Fibroblast of peridontal ligament (primary cell): ENCODE data around the gene PRKCD.
A peak's percentile ranks its signal among the peaks of the same experiment; 100 is the strongest.

Experiments
- DNase-seq: peaks from one replicate; pipeline ENCODE4 v3.0.0-alpha.2; 2010; ENCODE audit errors: extremely low read depth

The PRKCD gene

DNA sequence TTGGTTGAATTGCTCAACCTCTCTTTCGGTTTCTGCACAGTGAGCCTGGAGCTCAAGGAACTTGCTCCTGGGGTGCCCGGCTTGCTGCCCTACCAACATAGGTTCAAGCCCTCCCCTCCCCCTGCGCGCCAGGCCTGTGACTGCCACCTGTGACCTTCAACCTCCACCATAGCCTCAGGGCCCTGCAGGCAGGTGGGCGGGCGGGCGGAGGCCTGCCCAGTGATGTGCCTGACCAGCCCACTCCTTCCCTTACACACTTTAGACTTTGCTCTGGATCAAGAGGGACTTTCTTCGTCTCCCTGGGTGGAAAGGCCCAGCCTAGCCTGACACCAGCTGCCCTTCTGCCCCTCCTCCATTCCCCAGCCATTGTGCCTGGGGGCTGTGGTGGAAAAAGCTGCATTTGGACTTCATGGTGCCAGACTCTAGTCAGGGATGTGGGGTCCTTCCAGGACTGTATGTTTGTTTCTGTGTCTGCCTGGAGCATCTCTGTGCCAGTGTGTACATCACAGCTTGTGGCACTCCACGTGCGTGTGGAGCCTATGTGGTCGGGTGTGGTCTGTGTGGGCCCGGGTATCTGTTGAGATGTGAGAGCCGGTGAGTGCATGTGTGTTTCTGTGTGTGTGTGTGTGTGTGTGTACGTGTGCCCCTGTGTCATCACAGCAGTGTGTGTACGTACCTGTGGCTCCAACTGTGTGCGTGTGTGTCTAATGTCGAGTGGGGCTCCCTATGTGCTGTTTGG, 9.5 kb downstream of the PRKCD start:
- no peak for DNase-seq

DNA sequence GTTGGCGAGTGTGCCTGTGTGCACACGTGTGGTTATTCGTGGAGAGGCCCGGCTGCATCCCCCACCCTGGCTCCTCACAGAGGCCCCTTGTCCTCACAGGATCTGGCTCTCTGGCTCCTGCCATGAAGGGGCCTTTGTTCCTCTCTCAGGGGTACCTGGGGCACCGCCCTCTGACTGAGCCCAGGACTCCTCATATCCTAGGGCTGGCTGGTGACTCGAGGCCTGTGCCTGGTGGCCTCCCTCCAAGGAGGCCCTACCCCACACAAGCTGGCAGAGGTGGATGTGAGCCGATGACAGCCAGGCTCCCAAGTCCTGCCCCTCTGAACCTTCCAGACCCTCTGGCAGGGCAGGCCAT, 10.0 kb downstream of the PRKCD start:
- no peak for DNase-seq

DNA sequence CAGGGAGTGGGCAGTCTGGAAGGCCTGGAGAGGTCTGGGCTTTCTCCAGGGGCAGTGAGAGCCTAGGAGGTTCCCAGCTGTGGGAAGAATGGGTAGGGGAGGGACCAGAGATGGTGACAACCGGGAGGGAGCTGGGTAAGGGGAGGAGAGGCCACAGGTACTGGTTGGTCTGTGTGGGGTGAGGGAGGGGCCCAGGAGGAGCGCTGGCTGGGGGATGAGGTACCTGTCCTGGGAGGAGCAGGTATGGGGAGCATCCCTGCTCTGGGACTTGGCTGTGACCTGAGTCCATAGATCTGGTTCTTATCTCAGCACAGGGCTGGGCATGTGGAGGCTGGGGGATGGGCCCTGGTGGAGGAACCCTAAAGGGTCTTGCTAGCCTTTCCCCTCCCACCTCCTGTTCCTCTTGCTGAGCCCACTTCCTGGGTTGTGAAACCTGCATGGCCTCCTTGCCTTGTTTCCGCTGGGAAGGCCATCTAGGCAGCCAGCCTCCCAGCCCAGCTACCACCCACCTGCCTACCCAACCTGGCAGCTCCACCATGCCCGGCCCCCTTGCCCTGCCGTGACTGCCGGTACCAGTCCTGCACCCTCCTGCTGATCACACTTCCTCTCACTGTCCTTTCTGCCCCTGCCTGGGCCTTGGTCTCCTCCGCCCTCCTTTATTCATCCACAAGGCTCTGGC, 11.0 kb downstream of the PRKCD start:
- no peak for DNase-seq

DNA sequence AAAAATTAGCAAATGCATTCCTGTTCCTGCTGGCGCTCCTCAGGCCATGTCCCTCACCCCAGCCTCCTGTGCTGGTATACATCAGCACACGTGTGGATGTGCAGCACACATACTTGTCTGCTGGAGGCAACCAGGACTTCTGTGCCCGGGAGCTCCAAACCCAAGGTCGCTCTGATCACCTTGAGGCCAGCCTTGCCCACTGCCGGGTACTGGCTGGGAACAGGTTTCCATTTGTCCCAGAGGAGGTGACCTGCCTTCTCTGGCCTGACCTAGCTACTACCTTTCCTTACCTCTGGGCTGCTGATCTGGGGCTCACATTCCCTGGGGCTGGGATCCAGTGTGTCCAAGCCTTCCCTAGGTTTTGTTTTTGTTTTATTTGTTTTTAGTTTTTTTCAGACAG, 12.1 kb downstream of the PRKCD start:
- DNase-seq: no peak

DNA sequence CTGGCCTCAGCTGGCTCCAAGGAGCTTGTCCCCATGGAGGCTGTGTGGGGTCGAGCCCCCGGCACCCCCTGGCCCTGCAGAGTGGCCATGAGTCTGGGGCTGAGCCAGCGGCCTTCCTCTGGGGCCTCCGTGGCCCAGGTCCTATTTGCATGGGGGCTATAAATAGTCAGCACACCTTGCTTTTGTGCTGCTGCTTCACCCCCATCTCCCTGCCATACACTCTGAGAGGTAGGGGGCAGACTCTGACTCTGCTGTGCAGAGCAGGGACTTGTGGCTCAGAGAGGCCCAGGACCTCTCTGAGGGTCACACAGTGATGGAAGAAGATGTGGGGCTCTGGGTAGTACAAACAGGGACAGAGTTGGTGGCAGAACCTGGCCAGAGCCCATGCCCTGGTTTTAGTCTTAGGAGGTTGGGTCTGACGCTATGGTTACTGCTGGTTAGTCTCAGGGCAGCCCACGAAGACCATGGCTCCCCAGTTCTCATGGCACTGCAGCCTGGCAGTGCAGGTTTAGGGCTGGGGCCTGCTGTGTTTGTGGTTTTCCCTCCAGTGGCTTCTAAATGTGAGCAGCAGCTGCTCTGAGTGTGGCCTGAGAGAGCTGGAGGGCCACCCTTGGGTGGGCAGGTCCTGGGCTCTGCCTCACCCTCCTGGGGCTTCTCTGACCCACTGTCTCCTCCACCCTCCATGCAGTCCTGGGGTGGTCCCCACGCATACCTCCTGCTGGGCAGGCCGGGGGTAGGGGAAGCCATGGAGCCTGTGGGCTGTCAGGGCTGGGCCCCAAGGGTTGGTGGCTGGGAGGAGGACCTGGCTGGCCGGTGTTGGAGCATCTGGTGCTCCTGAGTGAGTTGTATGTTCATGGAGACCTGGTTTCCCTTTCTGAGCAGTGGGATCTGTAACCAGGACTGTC, 13.6 kb downstream of the PRKCD start:
- no peak for DNase-seq

DNA sequence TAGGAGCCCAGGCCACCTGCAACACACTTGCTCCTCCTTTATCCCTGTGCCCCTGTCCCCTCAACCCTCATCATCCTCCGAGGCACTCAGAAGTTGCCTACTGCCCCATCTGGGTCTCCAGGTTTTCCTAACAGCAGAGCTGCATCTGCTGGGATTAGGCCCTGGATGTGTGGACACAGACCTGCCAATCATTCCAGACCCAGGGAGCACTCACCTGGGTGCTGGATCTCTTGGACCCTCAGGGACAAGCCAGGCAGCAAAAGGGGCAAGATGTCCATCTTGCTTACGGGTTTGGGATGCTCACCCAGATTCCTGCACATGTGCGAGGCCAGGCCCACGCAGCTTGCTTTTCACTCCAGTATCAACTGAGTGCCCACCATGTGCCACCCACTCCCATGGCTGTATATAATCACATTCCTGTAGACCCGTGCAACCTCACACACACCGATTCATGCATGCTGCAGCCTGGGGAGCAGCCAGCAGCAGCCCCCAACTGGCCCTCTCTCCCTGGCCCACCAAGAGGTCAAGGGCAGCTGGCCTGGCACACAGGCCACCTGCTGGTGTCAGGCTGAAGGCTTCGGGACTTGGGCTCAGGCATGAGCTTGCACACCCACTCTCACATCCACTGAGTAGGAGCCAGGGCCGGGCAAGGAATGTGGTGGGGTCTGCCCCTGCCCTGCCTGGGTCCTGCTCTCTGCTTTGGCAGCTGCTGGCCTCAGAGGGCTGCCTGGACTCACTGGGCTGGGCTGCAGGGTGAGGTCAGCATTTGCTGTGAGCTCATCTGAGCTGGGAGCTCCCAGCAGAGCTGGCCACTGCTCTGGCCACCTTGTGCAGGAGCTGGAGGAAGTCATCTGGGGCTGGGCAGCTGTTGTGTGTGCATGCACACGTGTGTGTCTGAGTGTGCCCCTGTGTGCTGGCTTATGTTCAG, 14.9 kb downstream of the PRKCD start:
- DNase-seq: no peak

DNA sequence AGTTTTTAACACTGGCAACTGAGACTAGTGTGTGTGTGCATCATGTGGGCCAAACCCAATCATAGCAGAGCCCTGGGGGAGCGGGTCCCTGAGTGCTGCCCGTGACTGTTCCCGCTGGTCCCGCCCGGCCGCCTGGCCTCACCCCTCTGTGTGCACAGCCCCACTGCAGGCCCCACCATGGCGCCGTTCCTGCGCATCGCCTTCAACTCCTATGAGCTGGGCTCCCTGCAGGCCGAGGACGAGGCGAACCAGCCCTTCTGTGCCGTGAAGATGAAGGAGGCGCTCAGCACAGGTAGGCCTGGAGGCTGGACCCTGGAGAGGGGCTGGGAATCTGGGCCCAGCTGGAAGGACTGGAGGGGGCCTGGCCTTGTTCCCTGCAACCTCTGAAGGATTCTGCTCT, 17.2 kb downstream of the PRKCD start:
- no peak for DNase-seq

DNA sequence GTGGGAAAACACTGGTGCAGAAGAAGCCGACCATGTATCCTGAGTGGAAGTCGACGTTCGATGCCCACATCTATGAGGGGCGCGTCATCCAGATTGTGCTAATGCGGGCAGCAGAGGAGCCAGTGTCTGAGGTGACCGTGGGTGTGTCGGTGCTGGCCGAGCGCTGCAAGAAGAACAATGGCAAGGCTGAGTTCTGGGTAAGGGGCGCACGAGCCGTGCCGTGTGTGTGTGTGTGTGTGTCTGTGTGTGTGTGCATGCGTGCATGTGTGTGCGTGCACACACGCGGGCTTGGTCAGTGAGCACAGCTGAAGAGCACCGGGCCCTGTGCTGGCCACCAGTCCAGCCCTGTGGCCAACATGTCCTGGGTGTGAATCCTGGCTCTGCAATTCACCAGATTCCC, 18.6 kb downstream of the PRKCD start:
- DNase-seq: no peak

DNA sequence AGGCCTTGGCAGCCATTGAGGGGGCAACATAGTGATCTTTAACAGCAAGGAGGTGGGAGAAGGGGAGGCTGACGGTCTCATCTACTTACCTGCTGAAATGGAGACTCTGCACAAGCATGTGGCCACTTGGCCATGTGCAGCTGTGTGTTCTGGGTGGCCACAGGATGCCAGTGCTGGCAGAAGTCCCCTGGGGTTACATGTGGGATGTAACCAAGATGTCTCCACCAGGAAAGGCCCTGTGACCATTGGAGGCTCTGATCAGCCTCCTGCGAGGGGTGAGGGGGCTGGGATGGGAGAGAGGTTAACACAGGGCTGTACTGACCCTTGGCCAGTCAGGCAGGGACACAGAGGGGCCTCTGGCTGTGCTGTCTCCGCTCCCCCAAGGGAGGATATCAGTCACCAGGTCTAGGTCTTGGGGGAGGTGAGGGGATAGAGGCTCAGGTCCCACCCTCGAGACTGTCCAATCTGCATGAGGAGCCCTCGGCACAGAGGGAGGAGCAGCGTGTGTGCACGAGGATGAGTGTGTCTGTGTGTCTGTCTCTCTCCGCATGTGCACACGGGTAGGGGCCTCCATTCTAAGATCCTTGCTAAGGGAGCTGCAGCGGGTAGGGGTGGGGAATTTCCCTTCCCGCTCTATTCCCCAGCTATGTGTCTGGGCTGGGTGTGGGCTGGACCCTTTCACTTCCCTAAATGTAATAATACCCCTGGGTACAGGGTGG, 19.5 kb downstream of the PRKCD start:
- no peak for DNase-seq

DNA sequence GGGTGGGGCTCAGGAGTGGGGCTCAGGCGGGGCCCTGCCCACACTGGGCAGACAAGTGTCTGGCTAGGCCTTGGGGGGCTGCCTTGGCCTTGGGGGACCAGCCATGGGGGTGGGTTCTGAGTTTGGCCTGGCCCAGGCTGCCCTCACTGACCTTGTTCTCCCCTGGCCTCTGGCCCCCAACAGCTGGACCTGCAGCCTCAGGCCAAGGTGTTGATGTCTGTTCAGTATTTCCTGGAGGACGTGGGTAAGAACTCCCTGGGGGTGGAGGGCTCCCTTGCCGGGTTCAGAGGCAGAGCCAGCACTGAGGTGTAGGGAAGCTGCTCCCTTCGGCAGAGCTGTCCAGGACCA, 20.0 kb downstream of the PRKCD start:
- DNase-seq: no peak

DNA sequence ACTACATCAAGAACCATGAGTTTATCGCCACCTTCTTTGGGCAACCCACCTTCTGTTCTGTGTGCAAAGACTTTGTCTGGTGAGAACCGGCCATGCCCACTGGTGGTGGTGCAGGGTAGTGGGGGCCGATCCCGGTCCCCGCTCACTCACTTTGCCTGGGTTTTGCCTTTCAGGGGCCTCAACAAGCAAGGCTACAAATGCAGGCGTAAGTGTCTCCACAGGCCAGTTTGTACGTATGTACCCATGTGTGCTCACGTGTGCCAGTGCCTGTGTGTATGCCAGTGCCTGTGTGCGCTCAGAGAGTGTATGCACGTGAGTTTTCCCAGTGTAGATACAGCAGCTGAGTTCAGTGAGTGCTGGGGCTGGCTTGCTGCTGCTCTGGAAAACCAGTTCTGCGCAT, 20.5 kb downstream of the PRKCD start:
- DNase-seq: no peak

DNA sequence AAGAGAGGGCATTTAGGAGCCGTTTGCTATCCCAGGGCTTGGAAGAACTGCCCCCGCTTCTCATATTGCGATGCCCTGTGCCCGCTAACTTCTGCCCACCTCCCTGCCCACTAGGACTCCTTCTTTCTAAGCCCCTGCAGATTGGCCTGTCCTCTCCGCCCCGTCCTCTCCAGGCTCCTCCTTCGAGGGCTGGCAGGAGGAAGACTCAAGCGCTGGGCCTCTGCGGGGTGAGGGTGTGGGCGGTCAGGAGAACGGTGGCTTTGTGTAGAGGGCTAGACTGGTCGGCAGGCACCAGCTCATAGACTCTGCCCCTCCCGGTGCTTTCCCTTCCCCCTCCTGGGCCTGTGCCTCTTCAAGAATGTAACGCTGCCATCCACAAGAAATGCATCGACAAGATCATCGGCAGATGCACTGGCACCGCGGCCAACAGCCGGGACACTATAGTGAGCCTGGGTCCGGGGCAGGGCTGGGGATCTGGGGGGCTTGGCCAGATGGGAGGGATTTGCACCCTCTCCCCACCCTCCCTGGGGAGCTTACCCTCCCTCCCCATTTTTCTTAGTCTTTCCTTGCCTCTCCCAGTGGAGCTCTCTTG, 21.9 kb downstream of the PRKCD start:
- DNase-seq: no peak

DNA sequence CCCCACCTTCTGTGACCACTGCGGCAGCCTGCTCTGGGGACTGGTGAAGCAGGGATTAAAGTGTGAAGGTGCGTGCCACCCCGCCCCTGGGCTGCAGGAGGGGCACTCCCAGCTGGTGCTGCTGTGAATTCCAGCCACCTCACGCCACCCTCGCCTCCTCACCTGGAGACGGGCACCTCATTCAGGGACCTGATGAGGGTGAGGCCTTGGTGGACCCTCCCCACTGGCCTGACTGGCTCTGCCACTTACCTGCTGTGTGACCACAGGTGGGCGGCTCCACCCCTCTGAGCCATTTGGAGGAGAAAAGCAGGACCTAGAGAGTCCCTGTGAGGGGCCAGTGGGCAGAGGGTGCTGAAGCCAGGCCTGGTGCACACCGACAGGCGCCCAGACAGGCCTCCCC, 22.5 kb downstream of the PRKCD start:
- no peak for DNase-seq

DNA sequence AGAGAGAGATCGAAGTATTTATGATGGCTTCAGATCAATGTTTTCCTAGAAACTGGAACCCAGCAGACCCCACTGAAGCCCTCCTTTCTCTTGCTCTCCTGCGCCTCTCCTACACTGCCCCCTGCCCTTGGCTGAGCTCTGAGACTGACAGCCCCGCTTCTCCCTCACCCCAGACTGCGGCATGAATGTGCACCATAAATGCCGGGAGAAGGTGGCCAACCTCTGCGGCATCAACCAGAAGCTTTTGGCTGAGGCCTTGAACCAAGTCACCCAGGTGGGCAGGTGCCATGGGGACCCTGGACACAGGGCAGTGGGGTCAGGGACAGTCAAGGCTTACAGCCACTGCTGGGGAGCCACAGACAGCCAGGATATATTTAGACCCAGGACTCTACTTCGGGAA, 23.7 kb downstream of the PRKCD start:
- no peak for DNase-seq

DNA sequence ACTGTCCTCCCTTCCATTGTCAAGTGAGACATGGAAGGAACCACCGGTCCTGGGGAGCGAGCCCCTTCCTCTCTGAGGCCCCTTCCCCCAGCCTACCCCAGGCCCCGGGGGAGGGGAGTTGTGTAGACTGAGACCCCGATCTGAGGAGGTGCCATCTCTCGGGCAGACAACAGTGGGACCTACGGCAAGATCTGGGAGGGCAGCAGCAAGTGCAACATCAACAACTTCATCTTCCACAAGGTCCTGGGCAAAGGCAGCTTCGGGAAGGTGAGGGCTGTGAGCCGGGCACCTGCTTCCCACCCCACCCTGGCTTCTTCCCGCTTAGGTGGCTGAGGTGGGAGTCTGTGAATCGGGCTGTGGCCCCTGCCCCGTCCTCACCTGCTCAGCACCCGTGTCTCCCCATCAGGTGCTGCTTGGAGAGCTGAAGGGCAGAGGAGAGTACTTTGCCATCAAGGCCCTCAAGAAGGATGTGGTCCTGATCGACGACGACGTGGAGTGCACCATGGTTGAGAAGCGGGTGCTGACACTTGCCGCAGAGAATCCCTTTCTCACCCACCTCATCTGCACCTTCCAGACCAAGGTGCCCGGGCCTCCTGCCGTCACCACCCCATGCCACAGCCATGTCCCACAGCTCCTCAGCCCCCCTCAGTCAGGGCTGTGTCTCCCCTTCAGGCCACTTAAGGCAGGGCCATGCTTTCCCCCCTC, 24.9 kb downstream of the PRKCD start:
- no peak for DNase-seq

DNA sequence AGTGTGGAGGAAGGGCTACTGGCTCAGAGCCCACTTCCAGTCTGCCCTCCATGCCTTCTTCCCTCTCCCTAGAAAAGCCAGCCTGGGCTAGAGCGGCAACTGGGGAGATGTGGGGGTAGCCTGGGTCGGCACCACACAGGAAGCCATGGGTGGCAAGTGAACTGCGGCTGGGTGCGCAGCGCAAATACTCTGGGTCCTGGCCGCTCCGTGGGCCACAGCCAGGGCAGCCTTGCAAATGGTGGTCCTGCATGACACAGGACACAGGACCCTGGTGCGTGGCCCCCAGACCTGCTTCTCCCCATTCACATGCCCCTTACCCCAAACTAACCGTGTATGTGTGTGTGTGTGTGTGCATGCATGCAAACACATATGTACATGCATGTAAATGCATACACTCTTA, 25.7 kb downstream of the PRKCD start:
- no peak for DNase-seq

DNA sequence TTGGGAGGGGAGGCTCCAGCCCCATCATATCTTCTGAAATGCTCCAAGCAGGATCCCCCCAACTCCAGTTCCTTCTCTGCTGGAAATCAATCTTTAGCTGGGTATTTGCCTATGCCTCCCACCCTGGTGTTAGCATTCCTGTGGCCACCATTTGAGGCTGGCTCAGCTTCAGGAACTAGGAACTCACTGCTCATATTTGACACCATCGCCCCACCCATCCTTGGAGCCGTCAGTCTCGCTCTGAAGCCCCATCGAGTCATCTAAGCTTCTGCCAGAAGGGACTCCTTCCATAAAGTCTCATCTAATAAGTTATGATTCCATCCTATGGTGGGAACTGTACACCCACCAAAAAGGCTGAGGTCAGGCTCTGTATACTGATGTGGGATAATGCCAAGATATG, 26.4 kb downstream of the PRKCD start:
- peak; percentile 48 for DNase-seq

DNA sequence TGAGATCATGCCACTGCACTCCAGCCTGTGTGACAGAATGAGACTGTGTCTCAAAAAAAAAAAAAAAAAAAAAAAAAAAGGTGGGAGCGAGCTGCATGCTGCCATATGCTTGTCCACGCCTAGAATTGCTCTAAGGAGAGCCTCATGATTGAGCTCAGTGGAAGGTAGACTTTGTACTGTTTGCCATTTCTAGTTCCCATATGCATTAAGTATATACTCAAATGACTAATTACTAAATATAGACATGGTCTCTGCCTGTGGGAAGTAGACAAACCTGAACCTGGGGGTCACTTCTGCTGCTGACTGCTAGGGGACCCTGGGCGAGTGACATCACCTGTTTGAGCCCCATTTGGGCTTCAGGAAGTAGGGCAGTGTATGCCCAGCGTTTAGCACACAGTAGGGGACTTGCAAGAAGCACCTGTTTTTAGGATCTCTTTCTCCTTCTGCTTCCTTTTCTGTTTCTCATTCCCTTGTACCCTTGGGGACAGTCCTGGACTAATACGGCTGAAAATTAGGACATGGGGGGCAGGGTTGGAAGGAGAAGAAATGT, 27.2 kb downstream of the PRKCD start:
- DNase-seq: no peak

DNA sequence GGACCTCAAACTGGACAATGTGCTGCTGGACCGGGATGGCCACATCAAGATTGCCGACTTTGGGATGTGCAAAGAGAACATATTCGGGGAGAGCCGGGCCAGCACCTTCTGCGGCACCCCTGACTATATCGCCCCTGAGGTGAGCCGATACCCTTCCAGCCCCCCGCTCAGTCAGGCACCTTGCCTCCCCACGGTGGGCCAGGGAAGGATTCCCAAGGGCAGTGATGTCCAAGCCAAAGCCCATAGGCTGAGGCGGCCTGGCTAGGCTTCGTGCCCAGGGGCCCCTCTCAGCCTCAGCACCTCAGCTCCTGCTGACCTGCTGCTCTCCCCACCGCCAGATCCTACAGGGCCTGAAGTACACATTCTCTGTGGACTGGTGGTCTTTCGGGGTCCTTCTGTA, 27.7 kb downstream of the PRKCD start:
- DNase-seq: no peak

DNA sequence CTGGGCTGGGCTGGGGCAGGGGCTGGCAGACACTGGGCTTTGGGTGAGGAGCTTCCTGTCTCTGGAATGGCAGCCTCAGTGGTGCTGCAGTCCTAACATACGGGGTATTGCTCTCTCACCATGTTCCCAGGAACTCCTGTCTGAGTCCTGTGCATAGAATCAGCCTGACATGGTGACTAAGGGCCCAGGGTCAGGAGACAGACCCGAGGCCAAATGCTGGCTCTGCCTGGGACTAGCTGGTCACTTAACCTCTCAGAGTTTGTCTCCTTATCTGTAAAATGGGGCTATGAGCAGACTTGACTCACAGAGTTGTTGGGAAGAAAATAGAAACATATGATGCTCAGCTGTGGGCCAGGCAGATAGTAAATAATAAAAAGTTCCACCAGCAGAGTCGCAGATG, 28.3 kb downstream of the PRKCD start:
- DNase-seq: no peak
